Endodermal cell (in vitro differentiated cells): Measurements from ENCODE around the gene PRMT5. TPM values are rescaled to one million over a fixed set of nuclear protein-coding genes. Genes with fewer than 3 reads are reported as not detected.

Source experiments
- DNase-seq: peaks from one replicate; pipeline ENCODE4 v3.0.0-alpha.2; 2017
- H3K27ac ChIP-seq: 2 replicates; pipeline ENCODE4 v1.5.1; 2013; ENCODE audit warnings: mild to moderate bottlenecking, low read depth, low read length, moderate library complexity
- H3K27me3 ChIP-seq: 2 replicates; pipeline ENCODE4 v1.6.1; 2013; ENCODE audit warnings: mild to moderate bottlenecking, low read length, moderate library complexity; ENCODE audit not compliant: insufficient read depth, control insufficient read depth, poor library complexity, severe bottlenecking
- H3K36me3 ChIP-seq: 2 replicates; pipeline ENCODE4 v1.7.0; 2013; ENCODE audit warnings: mild to moderate bottlenecking, low read length, moderate library complexity; ENCODE audit not compliant: control insufficient read depth, insufficient read depth
- H3K4me1 ChIP-seq: one replicate; pipeline ENCODE4 v1.7.0; 2013; ENCODE audit warnings: low read length; ENCODE audit not compliant: control insufficient read depth, insufficient read depth
- H3K4me3 ChIP-seq: 2 replicates; pipeline ENCODE4 v1.5.1; 2013; ENCODE audit warnings: mild to moderate bottlenecking, low read length, moderate library complexity
- H3K9ac ChIP-seq: 2 replicates; pipeline ENCODE4 v1.6.1; 2013; ENCODE audit warnings: mild to moderate bottlenecking, low read length, moderate library complexity; ENCODE audit not compliant: poor library complexity, severe bottlenecking; ENCODE audit errors: extremely low read depth
- H3K9me3 ChIP-seq: 2 replicates; pipeline ENCODE4 v1.6.1; 2013; ENCODE audit warnings: mild to moderate bottlenecking, low read length, moderate library complexity; ENCODE audit not compliant: control insufficient read depth
- H3K27ac Mint-ChIP-seq: 2 replicates; pipeline ENCODE4 v1.8.0; 2020; ENCODE audit warnings: mixed read lengths
- H3K27me3 Mint-ChIP-seq: 2 replicates; pipeline ENCODE4 v1.8.0; 2021; ENCODE audit warnings: mild to moderate bottlenecking, mixed read lengths; ENCODE audit not compliant: insufficient read depth
- H3K36me3 Mint-ChIP-seq: 2 replicates; pipeline ENCODE4 v1.8.0; 2020; ENCODE audit warnings: low read depth, mixed read lengths
- H3K4me1 Mint-ChIP-seq: 2 replicates; pipeline ENCODE4 v1.8.0; 2020; ENCODE audit warnings: mixed read lengths
- H3K4me3 Mint-ChIP-seq: 2 replicates; pipeline ENCODE4 v1.8.0; 2020; ENCODE audit warnings: mild to moderate bottlenecking, moderate library complexity, mixed read lengths
- H3K9me3 Mint-ChIP-seq: 2 replicates; pipeline ENCODE4 v1.8.0; 2020; ENCODE audit warnings: mild to moderate bottlenecking, mixed read lengths
- CTCF ChIP-seq: fragments of 200-600 bp; sonication (generic); conservative IDR thresholded peaks from 2 replicates; pipeline ENCODE4 v1.5.0; 2021; ENCODE audit warnings: antibody characterized with exemption, mild to moderate bottlenecking
- WGBS, 2 experiments: methylation state at CpG; one replicate each; pipeline versions ENCODE4 v1.1.5 to v1.1.7; 2013; ENCODE audit warnings: missing lambda C conversion rate in 2 of 2, mixed read lengths in 1 of 2; ENCODE audit not compliant: insufficient coverage in 1 of 2, insufficient read length in 1 of 2; 5-methylcytosine and 5-hydroxymethylcytosine counted together
- total RNA-seq, 2 donors: library from RNA; stranded (reverse); fragmentation: NEBNext Ultra II Directional in 1 of 2; extraction: Animal tissue kit (Norgen Biotek cat#: 25700) in 1 of 2; gene quantifications; 2 replicates in 1 of 2; 3 replicates in 1 of 2; pipeline ENCODE4 v1.2.1, GENCODE V29; 2021

Gene PRMT5
- total RNA-seq, 2 donors from 2014 or later = 111 to 112 TPM

GRCh38 chr14:22901799-22902198, 27.4 kb downstream of the PRMT5 start:
- no peak overlapping the region for H3K9ac ChIP-seq
- 97 to 100% methylated on average over 1 to 7 of the region's 7 CpGs for WGBS, 2 experiments
- Mint-ChIP-seq H3K27me3 (peaks cover 15% of the 10 kb centered on the region), H3K9me3 (no peaks in the 10 kb centered on the region), H3K36me3 (peaks cover 61% of the 10 kb centered on the region), H3K4me3 (no peak overlapping the region), H3K4me1 (peaks cover 3% of the 10 kb centered on the region), H3K27ac (no peak overlapping the region)
- H3K36me3 ChIP-seq = peaks cover 77% of the 10 kb centered on the region
- H3K4me1 ChIP-seq = peaks cover 10% of the 10 kb centered on the region
- no peak for TF ChIP-seq CTCF
- no peaks in the 10 kb centered on the region for H3K27me3 ChIP-seq
- no peak overlapping the region for H3K4me3 ChIP-seq
- H3K27ac ChIP-seq = no peak overlapping the region
- H3K9me3 ChIP-seq = no peaks in the 10 kb centered on the region
- DNase-seq = no peak

- peaks cover 23% of the 10 kb centered on the region for H3K27me3 Mint-ChIP-seq
- Histone ChIP-seq H3K4me3 (no peak overlapping the region), H3K9ac (no peak overlapping the region), H3K4me1 (peaks cover 10% of the 10 kb centered on the region), H3K27ac (peak overlapping the region; percentile 22), H3K9me3 (no peaks in the 10 kb centered on the region), H3K36me3 (peaks cover 61% of the 10 kb centered on the region), H3K27me3 (no peaks in the 10 kb centered on the region)
- H3K36me3 Mint-ChIP-seq = peaks cover 47% of the 10 kb centered on the region
- no peak overlapping the region for H3K27ac Mint-ChIP-seq
- H3K4me1 Mint-ChIP-seq = peaks cover 3% of the 10 kb centered on the region
- TF ChIP-seq CTCF = peak; percentile 77
- WGBS, 2 experiments = 8 to 14% methylated on average over 1 of the region's 3 CpGs
- H3K9me3 Mint-ChIP-seq = no peaks in the 10 kb centered on the region
- peak; percentile 90 for DNase-seq
- H3K4me3 Mint-ChIP-seq = no peak overlapping the region
These were observed 28.9 kb downstream of the PRMT5 start for GRCh38 chr14:22900081-22900799.

GRCh38 chr14:22898302-22899090, 30.7 kb downstream of the PRMT5 start:
- Histone ChIP-seq H3K4me3 (no peak overlapping the region), H3K9me3 (no peaks in the 10 kb centered on the region), H3K9ac (no peak overlapping the region), H3K27me3 (no peaks in the 10 kb centered on the region), H3K36me3 (peaks cover 44% of the 10 kb centered on the region), H3K27ac (no peak overlapping the region), H3K4me1 (peaks cover 10% of the 10 kb centered on the region)
- H3K9me3 Mint-ChIP-seq = no peaks in the 10 kb centered on the region
- TF ChIP-seq CTCF = no peak
- peaks cover 24% of the 10 kb centered on the region for H3K27me3 Mint-ChIP-seq
- H3K36me3 Mint-ChIP-seq = peaks cover 29% of the 10 kb centered on the region
- no peak overlapping the region for H3K4me3 Mint-ChIP-seq
- peaks cover 5% of the 10 kb centered on the region for H3K4me1 Mint-ChIP-seq
- WGBS, 2 experiments = 83 to 88% methylated on average over 3 to 6 of the region's 8 CpGs
- peak; percentile 23 for DNase-seq
- no peak overlapping the region for H3K27ac Mint-ChIP-seq
